ENCODE data around the gene PRPF6. TPM values are rescaled to one million over a fixed set of nuclear protein-coding genes. Genes with fewer than 3 reads are reported as not detected.

PRPF6 gene
- total and polyA plus RNA-seq, 2 donors (not counting 1 experiment from before 2014, with no cell fraction given), result 31.7 to 82.9 TPM

DNA sequence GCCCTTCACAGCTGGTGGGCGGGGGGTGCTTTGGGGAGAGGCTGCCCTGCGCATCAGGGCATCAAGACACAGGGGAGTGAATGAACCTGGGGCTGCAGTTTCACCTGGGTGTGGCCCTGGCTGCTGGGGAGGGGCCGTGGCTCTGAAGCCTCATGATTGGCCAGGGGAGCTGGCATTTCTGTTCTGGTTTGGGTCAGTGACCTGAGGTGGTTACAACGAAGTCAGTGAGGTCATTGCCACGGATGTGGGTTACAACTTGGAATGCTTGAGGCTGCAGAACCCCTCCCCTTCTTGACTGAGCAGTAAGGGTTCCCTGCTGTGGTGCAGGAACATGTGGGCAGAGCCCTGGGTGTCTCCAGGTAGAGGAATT lies 85.0 kb downstream of the PRPF6 start:
- 24% methylated on average over 5 of the region's 5 CpGs for WGBS (ENCODE audit: insufficient coverage)
- Histone ChIP-seq H3K4me2 (replicated peaks; ENCODE audit: low read depth, low read length, poor library complexity, severe bottlenecking) (peak overlapping the region; percentile 98), H3K27ac (ENCODE audit: low read length in 2 of 2) (peak overlapping the region; percentile 40 to 55), H3K4me3 (ENCODE audit: control extremely low read depth in 1 of 5, extremely low read depth in 1 of 5, insufficient read depth in 1 of 5, low read depth in 2 of 5, low read length in 4 of 5) (no peak overlapping the region), H3K9ac (ENCODE audit: low read length) (no peak overlapping the region), H3K79me2 (ENCODE audit: control insufficient read depth, insufficient read depth, low read length) (peaks cover 29% of the 10 kb centered on the region), H3K36me3 (replicated peaks in 1 of 2; ENCODE audit: control extremely low read depth in 1 of 2, control insufficient read depth in 1 of 2, extremely low read depth in 1 of 2, insufficient read depth in 2 of 2, low read length in 1 of 2) (no peaks in the 10 kb centered on the region), H3K9me3 (ENCODE audit: control extremely low read depth in 1 of 3, control insufficient read depth in 2 of 3, insufficient read depth in 1 of 3, low read length in 2 of 3) (no peaks in the 10 kb centered on the region), H3K4me1 (ENCODE audit: control insufficient read depth in 2 of 2, insufficient read depth in 2 of 2, low read length in 2 of 2) (peaks cover 56 to 84% of the 10 kb centered on the region in 2 donors), H4K20me1 (ENCODE audit: control insufficient read depth, insufficient read depth, low read length, poor library complexity, severe bottlenecking) (peaks cover 17% of the 10 kb centered on the region), H3K27me3 (replicated peaks in 1 of 4; ENCODE audit: control extremely low read depth in 1 of 4, control insufficient read depth in 3 of 4, insufficient read depth in 4 of 4, low read length in 3 of 4) (no peaks in the 10 kb centered on the region), H2AFZ (ENCODE audit: insufficient read depth, low read depth, low read length, poor library complexity, severe bottlenecking) (no peak overlapping the region)
- ATAC-seq (ENCODE audit: low read depth), result peak; percentile 63
- peak overlapping the region; percentile 82 for H3K4me3 Mint-ChIP-seq
- CTCF ChIA-PET, result interaction anchor here (0.6 to 3.2 kb wide), 9 partner anchors 9 to 155 kb away, joined by 3 to 14 read pairs (median 4); partner anchors contain the start of genes LKAAEAR1, NPBWR2, OPRL1 and RGS19
- peak overlapping the region; percentile 95 for H3K27ac Mint-ChIP-seq
- H3K4me1 Mint-ChIP-seq, result peaks cover 58% of the 10 kb centered on the region
- no peak for TF ChIP-seq CTCF (IDR thresholded peaks at IDR 0.05)
- TF ChIP-seq EZH2 (IDR thresholded peaks at IDR 0.05; ENCODE audit: borderline replicate concordance, insufficient read depth, low read depth, low read length, poor library complexity, severe bottlenecking), result no peak
- intact Hi-C loops (cut with micrococcal nuclease), result loop anchor here (1.0 kb wide), 1 partner anchor 34 kb away; no protein-coding TSS in a partner anchor
- peak; percentile 80 for DNase-seq
- no peaks in the 10 kb centered on the region for H3K27me3 Mint-ChIP-seq
- POLR2A ChIA-PET, result interaction anchor here (0.6 to 4.2 kb wide), 3 partner anchors 12 to 86 kb away, joined by 4 to 55 read pairs (median 7); partner anchors contain the start of genes OPRL1, PRPF6, RGS19 and SAMD10
- H3K9me3 Mint-ChIP-seq (ENCODE audit: insufficient read depth), result no peaks in the 10 kb centered on the region

DNA sequence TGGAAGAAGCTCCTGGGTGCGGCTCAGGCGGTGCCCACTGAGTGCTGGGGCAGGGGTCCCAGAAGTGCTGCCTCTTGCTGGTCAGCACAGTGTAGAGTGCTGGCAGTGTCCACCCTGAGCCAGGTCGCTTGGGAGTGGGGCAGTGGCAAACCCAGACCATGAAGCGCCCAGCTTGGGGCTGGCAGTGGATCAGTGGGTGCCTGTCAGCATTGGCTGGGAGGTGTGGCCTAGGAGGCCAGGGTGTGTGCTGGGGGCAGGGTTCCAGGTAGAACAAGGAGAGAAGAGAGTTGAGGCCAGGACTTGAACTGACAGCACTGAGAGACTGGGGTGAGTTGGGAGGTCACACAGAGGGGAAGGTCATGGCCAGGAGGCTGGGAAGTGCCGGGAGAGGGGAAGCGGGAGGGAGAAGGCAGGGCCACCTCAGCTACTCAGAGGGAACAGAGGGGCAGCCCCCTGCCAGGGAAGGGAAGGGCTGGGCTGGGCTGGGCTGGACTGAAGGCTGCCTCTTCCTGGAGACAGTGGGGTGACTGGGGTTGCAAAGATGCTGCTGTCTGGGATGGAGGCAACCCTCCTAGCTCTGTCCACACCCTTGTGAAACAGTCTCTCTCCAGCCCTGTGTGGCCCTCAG lies 86.2 kb downstream of the PRPF6 start:
- Histone ChIP-seq H3K4me1 (ENCODE audit: control insufficient read depth in 2 of 2, insufficient read depth in 2 of 2, low read length in 2 of 2) (peaks cover 64 to 93% of the 10 kb centered on the region in 2 donors), H3K9ac (ENCODE audit: low read length) (no peak overlapping the region), H4K20me1 (ENCODE audit: control insufficient read depth, insufficient read depth, low read length, poor library complexity, severe bottlenecking) (peaks cover 29% of the 10 kb centered on the region), H3K4me3 (ENCODE audit: control extremely low read depth in 1 of 5, extremely low read depth in 1 of 5, insufficient read depth in 1 of 5, low read depth in 2 of 5, low read length in 4 of 5) (no peak overlapping the region), H3K9me3 (ENCODE audit: control extremely low read depth in 1 of 3, control insufficient read depth in 2 of 3, insufficient read depth in 1 of 3, low read length in 2 of 3) (no peaks in the 10 kb centered on the region), H3K36me3 (replicated peaks in 1 of 2; ENCODE audit: control extremely low read depth in 1 of 2, control insufficient read depth in 1 of 2, extremely low read depth in 1 of 2, insufficient read depth in 2 of 2, low read length in 1 of 2) (peaks cover 0 to 5% of the 10 kb centered on the region in 2 experiments), H2AFZ (ENCODE audit: insufficient read depth, low read depth, low read length, poor library complexity, severe bottlenecking) (no peak overlapping the region), H3K79me2 (ENCODE audit: control insufficient read depth, insufficient read depth, low read length) (peaks cover 29% of the 10 kb centered on the region), H3K4me2 (replicated peaks; ENCODE audit: low read depth, low read length, poor library complexity, severe bottlenecking) (peak overlapping the region; percentile 98), H3K27me3 (replicated peaks in 1 of 4; ENCODE audit: control extremely low read depth in 1 of 4, control insufficient read depth in 3 of 4, insufficient read depth in 4 of 4, low read length in 3 of 4) (no peaks in the 10 kb centered on the region), H3K27ac (ENCODE audit: low read length in 2 of 2) (no peak overlapping the region)
- TF ChIP-seq EZH2 (IDR thresholded peaks at IDR 0.05; ENCODE audit: borderline replicate concordance, insufficient read depth, low read depth, low read length, poor library complexity, severe bottlenecking) (no peak), CTCF (IDR thresholded peaks at IDR 0.05) (no peak)
- Mint-ChIP-seq H3K27ac (peak overlapping the region; percentile 61), H3K9me3 (ENCODE audit: insufficient read depth) (no peaks in the 10 kb centered on the region), H3K4me3 (peak overlapping the region; percentile 10), H3K4me1 (peaks cover 67% of the 10 kb centered on the region), H3K27me3 (no peaks in the 10 kb centered on the region)
- ATAC-seq (ENCODE audit: low read depth) (no peak), DNase-seq (peak; percentile 18)
- 95% methylated on average over 6 of the region's 6 CpGs for WGBS (ENCODE audit: insufficient coverage)
- CTCF ChIA-PET, result interaction anchor here (0.9 to 1.6 kb wide), 4 partner anchors 12 to 36 kb away, joined by 3 to 4 read pairs (median 3); partner anchors contain the start of genes OPRL1 and RGS19
- intact Hi-C loops (cut with micrococcal nuclease), result no loop called here
- POLR2A ChIA-PET, result interaction anchor here (4.2 kb wide), 1 partner anchor 11 kb away, joined by 55 read pairs; the partner anchor contains the start of genes OPRL1 and RGS19
